ENCODE measurements around the gene MMP11.

- no peak for TF ChIP-seq EP300 (IDR thresholded peaks at IDR 0.05)
- TF ChIP-seq POLR2AphosphoS5 (IDR thresholded peaks at IDR 0.05) = no peak
These were observed 39.7 kb downstream of the MMP11 start for GRCh38 chr22:23812378-23812777.

All from suprapubic skin (tissue), 4 donors.